ENCODE data around the gene SH3D19.

SH3D19 gene

GRCh38 chr4:151356510-151356909 lies 31.1 kb upstream of the SH3D19 start:
- no peak for TF ChIP-seq CTCF (IDR thresholded peaks at IDR 0.05; ENCODE audit: control insufficient read depth, insufficient read depth, low read depth, low read length, missing control alignments)
- no peak overlapping the region for H3K4me3 ChIP-seq (ENCODE audit: control insufficient read depth, low read depth, low read length)
- no peak for DNase-seq (ENCODE audit: low read depth)

- H3K4me3 ChIP-seq (ENCODE audit: control insufficient read depth, low read depth, low read length) = no peak overlapping the region
- no peak for TF ChIP-seq CTCF (IDR thresholded peaks at IDR 0.05; ENCODE audit: control insufficient read depth, insufficient read depth, low read depth, low read length, missing control alignments)
- no peak for DNase-seq (ENCODE audit: low read depth)
Measured at GRCh38 chr4:151355155-151355554, 29.8 kb upstream of the SH3D19 start.

DNA sequence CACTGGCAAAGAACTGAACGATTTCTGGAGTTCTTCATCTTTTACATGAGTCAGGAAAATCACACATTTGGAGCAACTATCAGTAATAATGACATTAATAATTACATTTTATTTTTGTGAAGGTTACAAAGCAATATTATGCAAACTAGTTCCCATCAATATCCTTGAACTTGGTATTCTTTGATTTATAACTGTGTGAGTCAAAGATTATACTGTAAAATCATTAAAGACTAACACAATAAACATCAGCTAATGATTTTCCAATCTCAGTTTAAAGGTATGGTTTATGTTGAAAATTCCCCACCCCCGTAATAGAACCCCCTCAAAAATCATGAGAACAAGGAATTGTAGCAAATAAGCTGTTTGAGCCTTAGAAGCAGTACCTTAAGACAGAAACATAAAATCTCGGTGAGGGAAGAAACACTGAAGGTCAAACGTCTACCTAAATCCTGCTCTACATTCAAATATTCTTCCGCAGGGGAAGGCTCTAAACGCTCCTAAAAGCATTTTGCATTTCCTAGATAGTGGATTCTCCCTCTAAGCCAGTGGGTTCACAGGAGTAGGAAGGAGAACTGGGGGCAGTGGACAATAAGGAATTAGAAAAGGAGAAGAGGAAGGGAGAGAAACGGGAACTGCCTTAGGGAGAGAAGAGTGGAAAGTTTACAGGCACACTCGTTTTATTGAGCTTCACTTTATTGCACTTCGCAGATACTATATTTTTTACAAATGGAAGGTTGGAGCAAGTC lies 22.3 kb upstream of the SH3D19 start:
- no peak overlapping the region for H3K4me3 ChIP-seq (ENCODE audit: control insufficient read depth, low read depth, low read length)
- DNase-seq (ENCODE audit: low read depth) = no peak
- no peak for TF ChIP-seq CTCF (IDR thresholded peaks at IDR 0.05; ENCODE audit: control insufficient read depth, insufficient read depth, low read depth, low read length, missing control alignments)

DNA sequence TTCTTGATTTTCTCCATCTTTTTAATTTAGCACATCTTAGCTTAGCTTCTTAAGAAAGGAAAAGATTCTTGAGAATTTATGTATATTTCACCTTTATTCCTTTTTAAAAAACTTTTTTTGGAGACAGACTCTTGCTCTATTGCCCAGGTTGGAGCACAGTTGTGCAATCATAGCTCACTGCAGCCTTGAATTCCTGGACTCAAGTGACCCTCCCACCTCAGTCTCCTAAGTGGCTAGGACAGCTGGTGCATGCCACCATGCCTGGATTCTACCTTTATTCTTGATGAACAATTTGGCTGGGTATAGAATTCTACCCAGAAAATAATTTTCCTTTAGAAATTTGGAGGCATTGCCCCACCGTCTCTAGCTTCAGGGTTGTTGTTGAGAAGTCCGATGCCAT lies 19.5 kb upstream of the SH3D19 start:
- DNase-seq (ENCODE audit: low read depth) = no peak
- TF ChIP-seq CTCF (IDR thresholded peaks at IDR 0.05; ENCODE audit: control insufficient read depth, insufficient read depth, low read depth, low read length, missing control alignments) = no peak
- H3K4me3 ChIP-seq (ENCODE audit: control insufficient read depth, low read depth, low read length) = no peak overlapping the region

- TF ChIP-seq CTCF (IDR thresholded peaks at IDR 0.05; ENCODE audit: control insufficient read depth, insufficient read depth, low read depth, low read length, missing control alignments) = no peak
- no peak overlapping the region for H3K4me3 ChIP-seq (ENCODE audit: control insufficient read depth, low read depth, low read length)
- no peak for DNase-seq (ENCODE audit: low read depth)
Measured at GRCh38 chr4:151340751-151341385, 15.5 kb upstream of the SH3D19 start.

DNA sequence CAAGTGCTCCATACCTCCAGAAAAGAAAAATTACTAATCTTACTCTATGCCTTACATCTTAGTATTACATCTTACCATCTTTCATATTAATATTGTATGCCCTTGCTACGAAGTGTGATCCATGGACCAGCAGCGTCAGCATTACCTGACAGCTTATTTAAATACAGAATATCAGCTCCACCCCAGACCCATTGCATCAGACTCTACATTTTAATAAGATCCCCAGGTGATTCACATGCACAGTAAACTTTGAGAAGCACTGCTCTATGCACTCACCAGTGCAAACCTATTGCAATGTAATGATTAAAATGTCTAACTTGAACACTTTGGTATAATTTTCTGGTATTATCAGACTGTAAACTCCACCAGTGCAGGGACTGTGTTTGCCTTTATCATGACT lies 14.1 kb upstream of the SH3D19 start:
- no peak overlapping the region for H3K4me3 ChIP-seq (ENCODE audit: control insufficient read depth, low read depth, low read length)
- TF ChIP-seq CTCF (IDR thresholded peaks at IDR 0.05; ENCODE audit: control insufficient read depth, insufficient read depth, low read depth, low read length, missing control alignments) = no peak
- no peak for DNase-seq (ENCODE audit: low read depth)

Measured in AG09309 (cell line).